Adrenal gland (tissue), 12 donors: ENCODE measurements around the gene VPS13D. TPM values are rescaled to one million over a fixed set of nuclear protein-coding genes. Genes with fewer than 3 reads are reported as not detected.

Experiments used
- DNase-seq, 7 donors: peaks; one replicate each; pipeline ENCODE4 v3.0.0-alpha.2; 2019 to 2020
- H3K27ac ChIP-seq, 5 donors: fragments of 200-600 bp; sonication (generic) in 4 of 5; 1 replicate in 3 of 5; 2 replicates in 2 of 5; pipeline versions ENCODE4 v1.5.1 to v1.8.0; 2016 to 2020; ENCODE audit warnings: mild to moderate bottlenecking in 1 of 5
- H3K27me3 ChIP-seq: fragments of 200-600 bp; 2 replicates; pipeline ENCODE4 v1.8.0; 2021
- H3K36me3 ChIP-seq, 2 donors: fragments of 200-600 bp; replicated peaks in 1 of 2; 1 replicate in 1 of 2; 2 replicates in 1 of 2; pipeline versions ENCODE4 v1.5.1 to v1.8.0; 2018 to 2022
- H3K4me1 ChIP-seq, 2 donors: fragments of 200-600 bp; replicated peaks in 1 of 2; 1 replicate in 1 of 2; 2 replicates in 1 of 2; pipeline versions ENCODE4 v1.5.1 to v1.8.0; 2018 to 2021
- H3K4me3 ChIP-seq, 4 donors: fragments of 200-600 bp; sonication (generic) in 3 of 4; one replicate each; pipeline ENCODE4 v1.5.1; 2016 to 2018
- H3K9me3 ChIP-seq, 3 donors: fragments of 200-600 bp; sonication (generic) in 1 of 3; replicated peaks in 1 of 3; 1 replicate in 2 of 3; 2 replicates in 1 of 3; pipeline versions ENCODE4 v1.5.1 to v1.8.0; 2016 to 2021
- CTCF ChIP-seq, 6 experiments: fragments of 450-650 bp in 4 of 6; fragments of 200-600 bp in 2 of 6; sonication (generic) in 1 of 6; IDR thresholded peaks; 1 replicate in 5 of 6; 2 replicates in 1 of 6; pipeline versions ENCODE4 v1.5.1 to v1.8.0; 2016 to 2021; ENCODE audit warnings: antibody characterized with exemption in 6 of 6, mild to moderate bottlenecking in 2 of 6, moderate library complexity in 1 of 6
- POLR2A ChIP-seq, 2 donors: fragments of 450-650 bp; IDR thresholded peaks; one replicate each; pipeline ENCODE4 v1.6.1; 2017; ENCODE audit warnings: antibody characterized with exemption in 2 of 2, mild to moderate bottlenecking in 2 of 2, moderate library complexity in 1 of 2
- WGBS, 4 donors: extraction: QIAGEN DNeasy Blood & Tissue Kit in 2 of 4; methylation state at CpG; one replicate each; pipeline versions ENCODE4 v1.1.5 to v1.1.7; 2013 to 2017; 5-methylcytosine and 5-hydroxymethylcytosine counted together
- intact Hi-C, 2 donors: fragments of 100-400 bp; cut with DNase I; formaldehyde crosslinking; loops; one replicate each; pipeline versions ENCODE4 v1.14.1 to v1.15.0; 2022 to 2023
- polyA plus RNA-seq, 3 donors: library from polyadenylated mRNA; stranded (reverse); fragments of 200-250 nt in 2 of 3; fragments of 350-450 nt in 1 of 3; fragmentation: Illumina TruSeq in 1 of 3; extraction: RNeasy Lipid Tissue Mini Kit (QIAGEN cat#74804) in 1 of 3; gene quantifications; one replicate each; pipeline ENCODE4 v1.2.3, GENCODE V29; 2013 to 2014
- total RNA-seq, 9 donors: library from RNA; depleted of rRNA in 4 of 9; stranded (reverse); fragments of >200 nt in 4 of 9; fragments of 120-200 nt in 1 of 9; fragmentation: NEBNext Ultra II Directional in 1 of 9; extraction: Animal tissue kit (Norgen Biotek cat#: 25700) in 1 of 9; gene quantifications; one replicate each; pipeline versions ENCODE4 v1.1.0 to v1.2.4, GENCODE V29; 2013 to 2023
- donor health status: healthy with polysubstance abuse.
- donor health status: Bipolar disorder and iron deficiency.
- donor health status: DM: yes; HTN: yes; CAD: no.
- donor health status: DM: no; HTN: no; CAD: no.
- donor health status: DM: no; HTN: no; CAD: no.
- donor health status: DM: yes; HTN: yes; CAD: no.

The VPS13D gene
- total and polyA plus RNA-seq, 12 donors = 17.0 to 62.3 (median 39.9) TPM

- Histone ChIP-seq H3K27me3 (no peaks in the 10 kb centered on the region), H3K4me3 (no peak overlapping the region), H3K4me1 (peaks cover 18 to 28% of the 10 kb centered on the region in 2 donors), H3K27ac (no peak overlapping the region), H3K36me3 (no peaks in the 10 kb centered on the region), H3K9me3 (no peaks in the 10 kb centered on the region)
- TF ChIP-seq POLR2A (IDR thresholded peaks at IDR 0.05) = no peak
- no peak for TF ChIP-seq CTCF (IDR thresholded peaks at IDR 0.05)
- 78 to 87% (median 82%) methylated on average over 4 of the region's 4 CpGs for WGBS, 4 donors
- DNase-seq = no peak
- intact Hi-C loops = no loop called here
These were observed 214.6 kb downstream of the VPS13D start for GRCh38 chr1:12444329-12444841.

DNA sequence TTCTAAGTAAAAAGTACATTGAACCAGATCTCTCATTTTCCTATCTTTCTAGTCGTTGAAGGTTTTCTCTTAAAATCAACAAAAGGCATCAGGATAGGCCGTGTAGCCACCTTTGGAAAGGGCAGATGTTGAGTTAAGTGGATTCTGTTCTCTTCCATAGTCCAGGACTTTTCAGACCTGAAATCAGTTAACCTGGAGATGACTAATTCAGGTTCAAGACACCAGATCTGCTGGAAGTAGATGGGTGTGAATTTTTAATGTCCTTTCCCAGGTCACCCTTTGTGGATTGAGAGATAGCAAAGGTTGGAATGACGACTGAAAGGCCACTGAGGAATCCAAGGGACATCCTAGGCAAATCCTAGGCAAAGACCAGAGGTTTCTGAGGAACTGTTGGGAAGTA, 215.4 kb downstream of the VPS13D start:
- Histone ChIP-seq H3K4me1 (peaks cover 23 to 36% of the 10 kb centered on the region in 2 donors), H3K36me3 (no peaks in the 10 kb centered on the region)

DNA sequence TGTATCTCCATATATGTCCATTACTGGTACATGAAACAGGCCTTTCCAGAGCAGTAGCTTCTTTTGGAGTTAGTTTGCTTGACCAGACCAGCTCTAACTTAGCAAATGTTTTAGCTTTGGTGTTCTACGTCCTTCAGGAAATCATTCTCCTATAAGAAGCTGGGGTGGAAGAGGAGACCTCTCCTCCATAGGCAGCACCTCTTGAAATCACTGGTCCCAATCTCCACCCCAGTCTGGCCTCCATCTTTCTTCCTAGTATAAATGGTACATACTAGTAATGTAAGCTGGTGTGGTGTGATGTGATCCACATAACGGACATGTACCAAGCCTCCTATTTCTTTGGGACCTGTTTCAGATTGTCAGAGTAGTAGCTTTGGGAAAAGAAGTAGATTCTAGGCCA, 216.8 kb downstream of the VPS13D start:
- H3K27ac ChIP-seq = peak overlapping the region in 2 of 5 donors; percentile 59 to 75
- H3K4me3 ChIP-seq = no peak overlapping the region
- H3K27me3 ChIP-seq = no peaks in the 10 kb centered on the region
- 89 to 96% (median 92%) methylated on average over 2 of the region's 2 CpGs for WGBS, 4 donors
- peaks cover 23 to 50% of the 10 kb centered on the region in 2 donors for H3K4me1 ChIP-seq
- TF ChIP-seq CTCF (IDR thresholded peaks at IDR 0.05) (no peak), POLR2A (IDR thresholded peaks at IDR 0.05) (no peak)
- intact Hi-C loops = no loop called here
- no peak for DNase-seq
- no peaks in the 10 kb centered on the region for H3K36me3 ChIP-seq
- no peaks in the 10 kb centered on the region for H3K9me3 ChIP-seq

More for the DNA sequence above, 215.4 kb downstream of the VPS13D start:
- Histone ChIP-seq H3K27ac (no peak overlapping the region), H3K9me3 (no peaks in the 10 kb centered on the region), H3K27me3 (no peaks in the 10 kb centered on the region), H3K4me3 (no peak overlapping the region)
- intact Hi-C loops = no loop called here
- TF ChIP-seq POLR2A (IDR thresholded peaks at IDR 0.05) = no peak
- TF ChIP-seq CTCF (IDR thresholded peaks at IDR 0.05) = no peak
- WGBS, 4 donors = 88 to 95% (median 90%) methylated on average over 3 of the region's 3 CpGs
- no peak for DNase-seq

- 62 to 85% (median 81%) methylated on average over 3 of the region's 3 CpGs for WGBS, 4 donors
- no peak for DNase-seq
- H3K4me3 ChIP-seq = no peak overlapping the region
- intact Hi-C loops = no loop called here
- no peaks in the 10 kb centered on the region for H3K9me3 ChIP-seq
- TF ChIP-seq CTCF (IDR thresholded peaks at IDR 0.05) = no peak
- TF ChIP-seq POLR2A (IDR thresholded peaks at IDR 0.05) = no peak
- no peaks in the 10 kb centered on the region for H3K27me3 ChIP-seq
- H3K4me1 ChIP-seq = peaks cover 23 to 53% of the 10 kb centered on the region in 2 donors
- H3K27ac ChIP-seq = peak overlapping the region in 2 of 5 donors; percentile 59 to 75
- H3K36me3 ChIP-seq = no peaks in the 10 kb centered on the region
These were observed 217.5 kb downstream of the VPS13D start for GRCh38 chr1:12447307-12447706.
